ENCODE measurements around the gene HSD17B7. TPM values are rescaled to one million over a fixed set of nuclear protein-coding genes. Genes with fewer than 3 reads are reported as not detected.

Gene HSD17B7
- polyA plus RNA-seq, 1 experiment = 10.5 TPM

DNA sequence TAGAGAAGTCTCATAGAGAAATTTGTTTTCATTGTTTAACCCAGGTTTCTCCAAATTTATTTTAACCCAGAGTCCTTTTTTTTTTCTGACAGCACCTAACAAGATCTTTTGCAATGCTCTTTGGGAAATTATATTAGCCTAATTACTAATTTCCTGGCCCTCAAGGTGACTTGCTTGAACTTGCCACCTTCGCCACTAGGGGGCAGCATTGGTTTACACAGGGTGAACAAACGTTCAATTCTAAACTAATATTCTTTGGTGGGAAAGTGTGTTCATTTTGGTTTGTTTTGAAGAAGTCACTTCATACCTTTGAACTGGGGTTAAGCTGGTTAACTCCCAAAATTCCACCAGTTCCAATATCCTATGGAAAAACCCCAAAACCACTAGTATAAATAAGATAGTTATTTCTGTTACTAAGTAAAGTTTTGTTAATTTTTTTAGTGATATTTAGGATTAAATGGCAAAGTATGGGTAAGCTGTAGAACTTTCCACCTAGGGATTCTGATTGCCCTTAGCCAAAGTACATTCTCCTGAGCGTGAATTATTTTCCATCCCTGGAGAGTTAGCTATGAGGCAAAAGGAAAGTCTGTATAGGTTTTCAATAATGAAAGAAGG is 57.4 kb downstream of the HSD17B7 start:
- ChIA-PET POLR2A (interaction anchor here (0.6 to 1.2 kb wide), 2 partner anchors 26 to 223 kb away, joined by 3 to 6 read pairs; no protein-coding TSS in a partner anchor), CTCF (interaction anchor here (0.6 to 5.2 kb wide), 60 partner anchors 11 to 787 kb away, joined by 3 to 102 read pairs (median 4); partner anchors contain the start of genes CCDC190, NUF2, RGS4 and RGS5)
- TF ChIP-seq, protein P1, sequence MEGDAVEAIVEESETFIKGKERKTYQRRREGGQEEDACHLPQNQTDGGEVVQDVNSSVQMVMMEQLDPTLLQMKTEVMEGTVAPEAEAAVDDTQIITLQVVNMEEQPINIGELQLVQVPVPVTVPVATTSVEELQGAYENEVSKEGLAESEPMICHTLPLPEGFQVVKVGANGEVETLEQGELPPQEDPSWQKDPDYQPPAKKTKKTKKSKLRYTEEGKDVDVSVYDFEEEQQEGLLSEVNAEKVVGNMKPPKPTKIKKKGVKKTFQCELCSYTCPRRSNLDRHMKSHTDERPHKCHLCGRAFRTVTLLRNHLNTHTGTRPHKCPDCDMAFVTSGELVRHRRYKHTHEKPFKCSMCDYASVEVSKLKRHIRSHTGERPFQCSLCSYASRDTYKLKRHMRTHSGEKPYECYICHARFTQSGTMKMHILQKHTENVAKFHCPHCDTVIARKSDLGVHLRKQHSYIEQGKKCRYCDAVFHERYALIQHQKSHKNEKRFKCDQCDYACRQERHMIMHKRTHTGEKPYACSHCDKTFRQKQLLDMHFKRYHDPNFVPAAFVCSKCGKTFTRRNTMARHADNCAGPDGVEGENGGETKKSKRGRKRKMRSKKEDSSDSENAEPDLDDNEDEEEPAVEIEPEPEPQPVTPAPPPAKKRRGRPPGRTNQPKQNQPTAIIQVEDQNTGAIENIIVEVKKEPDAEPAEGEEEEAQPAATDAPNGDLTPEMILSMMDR (IDR thresholded peaks at IDR 0.05; ENCODE audit: low read depth, low read length) = peak; percentile 91
- Histone ChIP-seq H3K9me3 (ENCODE audit: control insufficient read depth, insufficient read depth, low read length) (no peaks in the 10 kb centered on the region), H3K27ac (ENCODE audit: low read depth, low read length) (no peak overlapping the region), H3K4me3 (ENCODE audit: low read depth, low read length) (no peak overlapping the region), H3K27me3 (ENCODE audit: control insufficient read depth, insufficient read depth, low read length) (no peaks in the 10 kb centered on the region)
- peak; percentile 67 for DNase-seq (ENCODE audit: low read depth, low spot score)

DNA sequence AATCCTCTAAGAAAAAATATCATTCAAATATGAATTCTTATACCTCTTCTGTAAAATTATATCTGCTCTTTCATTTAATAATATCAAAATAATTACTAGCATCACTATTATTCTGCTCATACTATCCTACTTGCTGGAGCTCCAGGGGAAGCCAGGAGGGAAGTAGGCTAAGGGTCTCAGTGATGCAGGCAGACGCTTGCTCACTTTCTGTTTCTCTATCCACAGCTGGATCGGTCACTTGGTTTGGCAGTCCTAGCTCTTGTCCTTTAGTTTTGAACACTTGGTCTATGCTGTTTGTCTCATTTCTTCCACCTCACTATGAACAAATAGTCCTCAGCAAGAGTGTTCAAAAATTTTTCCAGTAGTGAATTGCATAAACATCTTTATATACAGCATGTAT is 59.2 kb downstream of the HSD17B7 start:
- TF ChIP-seq, protein P1 (IDR thresholded peaks at IDR 0.05; ENCODE audit: low read depth, low read length) = no peak
- ChIA-PET POLR2A (no interaction called here), CTCF (interaction anchor here (0.5 to 5.2 kb wide), 7 partner anchors 9 to 1642 kb away, joined by 3 to 102 read pairs (median 59); partner anchors contain the start of genes CCDC190 and RGS4)
- H3K9me3 ChIP-seq (ENCODE audit: control insufficient read depth, insufficient read depth, low read length) = no peaks in the 10 kb centered on the region
- H3K27ac ChIP-seq (ENCODE audit: low read depth, low read length) = no peak overlapping the region
- H3K4me3 ChIP-seq (ENCODE audit: low read depth, low read length) = no peak overlapping the region
- no peaks in the 10 kb centered on the region for H3K27me3 ChIP-seq (ENCODE audit: control insufficient read depth, insufficient read depth, low read length)
- DNase-seq (ENCODE audit: low read depth, low spot score) = no peak

DNA sequence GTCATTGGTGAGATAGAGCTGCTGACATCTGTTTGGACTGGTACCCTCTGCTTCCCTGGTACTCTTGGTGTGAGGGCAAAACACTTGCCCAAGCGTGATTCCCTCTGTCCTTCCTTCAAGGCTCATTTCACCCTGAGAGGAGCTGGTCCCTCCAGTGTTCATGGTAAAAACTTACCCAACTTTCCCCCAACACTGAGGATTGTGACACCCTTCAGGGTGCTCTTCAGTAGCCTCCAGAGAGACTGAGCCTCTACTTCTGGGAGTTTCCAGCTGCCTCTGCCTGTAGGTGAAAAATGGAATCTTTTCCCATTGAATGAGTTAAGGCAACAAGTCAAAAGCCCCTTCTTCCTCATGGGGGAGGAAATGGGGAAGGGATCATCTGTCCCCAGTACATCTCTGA is 60.8 kb downstream of the HSD17B7 start:
- Histone ChIP-seq H3K27me3 (ENCODE audit: control insufficient read depth, insufficient read depth, low read length) (no peaks in the 10 kb centered on the region), H3K4me3 (ENCODE audit: low read depth, low read length) (no peak overlapping the region), H3K27ac (ENCODE audit: low read depth, low read length) (no peak overlapping the region), H3K9me3 (ENCODE audit: control insufficient read depth, insufficient read depth, low read length) (no peaks in the 10 kb centered on the region)
- DNase-seq (ENCODE audit: low read depth, low spot score) = no peak
- POLR2A ChIA-PET = no interaction called here
- CTCF ChIA-PET = interaction anchor here (0.6 to 4.3 kb wide), 4 partner anchors 219 to 1823 kb away, joined by 3 to 118 read pairs (median 4); partner anchors contain the start of gene RGS4
- TF ChIP-seq, protein P1 (IDR thresholded peaks at IDR 0.05; ENCODE audit: low read depth, low read length) = no peak

DNA sequence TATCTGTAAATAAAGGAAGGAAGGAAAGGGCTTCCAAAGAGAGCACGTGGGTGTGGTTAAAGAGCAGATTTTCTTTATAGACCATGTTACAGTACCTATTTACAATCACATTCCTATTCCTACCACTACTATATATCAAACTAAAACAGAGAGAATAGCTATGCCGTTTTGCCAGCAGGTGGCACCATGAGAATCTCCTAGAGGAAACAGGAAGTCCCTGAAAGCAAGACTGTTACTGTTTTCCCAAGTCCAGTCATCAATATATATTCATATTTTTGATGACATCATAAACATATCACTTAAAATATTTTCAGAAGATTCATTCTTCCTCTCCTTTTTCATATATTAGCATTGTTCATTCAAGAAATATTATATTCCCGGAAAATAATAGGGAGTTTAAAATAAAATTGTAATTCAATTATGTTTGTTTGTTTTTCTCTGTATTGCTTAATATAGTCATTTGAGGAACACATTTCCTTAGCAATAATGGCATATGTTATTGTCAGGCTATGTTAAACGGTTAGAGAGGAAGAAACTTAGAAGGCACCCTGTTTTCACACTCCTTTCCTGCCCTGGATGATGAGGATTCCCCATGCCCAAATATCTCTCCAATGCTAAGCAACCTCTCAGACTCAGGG is 63.9 kb downstream of the HSD17B7 start:
- ChIA-PET POLR2A (interaction anchor here (1.0 kb wide), 1 partner anchor 215 kb away, joined by 4 read pairs; the partner anchor contains the start of gene RGS4), CTCF (interaction anchor here (0.6 to 4.3 kb wide), 49 partner anchors 9 to 675 kb away, joined by 3 to 118 read pairs (median 4); partner anchors contain the start of genes RGS4 and RGS5)
- no peaks in the 10 kb centered on the region for H3K9me3 ChIP-seq (ENCODE audit: control insufficient read depth, insufficient read depth, low read length)
- TF ChIP-seq, protein P1 (IDR thresholded peaks at IDR 0.05; ENCODE audit: low read depth, low read length) = peak; percentile 87
- DNase-seq (ENCODE audit: low read depth, low spot score) = peak; percentile 55
- H3K27me3 ChIP-seq (ENCODE audit: control insufficient read depth, insufficient read depth, low read length) = no peaks in the 10 kb centered on the region
- no peak overlapping the region for H3K4me3 ChIP-seq (ENCODE audit: low read depth, low read length)
- H3K27ac ChIP-seq (ENCODE audit: low read depth, low read length) = no peak overlapping the region

Data from AG04450 (cell line).